ENCODE data around the gene ZSCAN4.

The ZSCAN4 gene

DNA sequence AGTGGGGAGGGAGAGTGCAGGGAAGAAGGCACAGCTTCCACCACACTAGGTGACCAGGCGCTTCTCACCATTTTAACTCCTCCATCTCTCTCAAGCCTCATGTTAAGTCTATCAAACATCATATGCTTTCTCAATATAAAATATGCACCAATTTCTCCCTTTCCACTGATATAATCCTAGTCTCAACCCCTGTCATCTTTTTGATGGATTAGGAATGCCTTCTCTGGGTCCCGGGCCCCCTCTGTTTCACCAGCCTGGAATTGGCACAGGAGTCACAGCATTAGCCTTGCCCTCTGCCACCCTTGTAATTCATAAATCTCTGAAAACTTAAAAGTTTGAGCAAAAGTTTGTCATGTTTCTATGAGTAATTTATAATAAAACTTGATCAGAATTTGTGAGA lies at the start of gene ZSCAN4:
ZSCAN4 (plus strand) TSS at position 301 of the 400 bp plus-strand sequence. CDS start 7,211 bp downstream, outside the sequence.
- DNase-seq (ENCODE audit: insufficient read length, low spot score) (no peak), FAIRE-seq (no peak)

GRCh38 chr19:57620673-57621348 lies 47.9 kb upstream of the ZSCAN4 start:
- FAIRE-seq, result no peak
- no peak for DNase-seq (ENCODE audit: insufficient read length, low spot score)

GRCh38 chr19:57623091-57623490 lies 45.6 kb upstream of the ZSCAN4 start:
- FAIRE-seq (no peak), DNase-seq (ENCODE audit: insufficient read length, low spot score) (no peak)

GRCh38 chr19:57632987-57633831 lies 35.5 kb upstream of the ZSCAN4 start, which contains the start of gene ZNF211:
Gene ZNF211, plus strand, starts transcription at chr19:57633168. Its CDS starts 179 bp downstream, at chr19:57633347.
- FAIRE-seq, result peak; percentile 89
- peak; percentile 93 for DNase-seq (ENCODE audit: insufficient read length, low spot score)

- DNase-seq (ENCODE audit: insufficient read length, low spot score) (no peak), FAIRE-seq (no peak)
Measured at GRCh38 chr19:57633832-57634131, 35.0 kb upstream of the ZSCAN4 start.

- FAIRE-seq (no peak), DNase-seq (ENCODE audit: insufficient read length, low spot score) (no peak)
Measured at GRCh38 chr19:57637379-57637778, 31.4 kb upstream of the ZSCAN4 start.

DNA sequence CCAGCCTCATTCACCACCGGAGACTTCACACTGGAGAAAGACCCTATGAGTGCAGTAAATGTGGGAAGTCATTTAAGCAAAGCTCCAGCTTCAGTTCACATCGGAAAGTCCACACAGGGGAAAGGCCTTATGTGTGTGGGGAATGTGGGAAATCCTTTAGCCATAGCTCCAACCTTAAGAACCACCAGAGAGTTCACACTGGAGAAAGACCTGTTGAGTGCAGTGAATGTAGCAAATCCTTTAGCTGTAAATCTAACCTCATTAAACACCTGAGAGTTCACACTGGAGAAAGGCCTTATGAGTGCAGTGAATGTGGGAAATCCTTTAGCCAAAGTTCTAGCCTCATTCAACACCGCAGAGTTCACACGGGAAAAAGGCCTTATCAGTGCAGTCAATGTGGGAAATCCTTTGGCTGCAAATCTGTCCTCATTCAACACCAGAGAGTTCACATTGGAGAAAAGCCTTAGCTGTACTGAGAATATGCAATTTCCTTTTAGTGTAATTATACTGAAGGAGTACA lies 27.0 kb upstream of the ZSCAN4 start:
- no peak for FAIRE-seq
- no peak for DNase-seq (ENCODE audit: insufficient read length, low spot score)

- DNase-seq (ENCODE audit: insufficient read length, low spot score), result no peak
- no peak for FAIRE-seq
Measured at GRCh38 chr19:57642396-57643046, 26.2 kb upstream of the ZSCAN4 start.

GRCh38 chr19:57643734-57644133 lies 25.0 kb upstream of the ZSCAN4 start:
- FAIRE-seq (no peak), DNase-seq (ENCODE audit: insufficient read length, low spot score) (no peak)

- FAIRE-seq, result no peak
- no peak for DNase-seq (ENCODE audit: insufficient read length, low spot score)
Measured at GRCh38 chr19:57648331-57649003, 20.3 kb upstream of the ZSCAN4 start.

DNA sequence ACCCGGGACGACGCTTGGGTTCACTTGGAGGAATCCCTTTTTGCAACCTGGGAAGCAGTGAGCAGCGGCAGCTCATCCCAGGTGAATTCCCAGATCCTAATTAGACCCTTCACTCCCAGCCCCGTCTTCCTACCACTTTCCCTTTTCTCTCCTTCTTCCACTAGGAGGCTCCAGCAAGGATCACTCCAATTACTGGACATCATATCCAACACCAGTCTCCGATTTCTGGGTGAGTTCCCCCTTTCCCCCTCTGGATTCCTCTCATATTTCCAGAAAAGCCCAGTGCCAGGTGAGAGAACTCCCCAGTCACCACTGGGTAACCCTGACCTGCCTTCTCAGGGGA lies 17.1 kb upstream of the ZSCAN4 start:
- FAIRE-seq (no peak), DNase-seq (ENCODE audit: insufficient read length, low spot score) (no peak)

DNA sequence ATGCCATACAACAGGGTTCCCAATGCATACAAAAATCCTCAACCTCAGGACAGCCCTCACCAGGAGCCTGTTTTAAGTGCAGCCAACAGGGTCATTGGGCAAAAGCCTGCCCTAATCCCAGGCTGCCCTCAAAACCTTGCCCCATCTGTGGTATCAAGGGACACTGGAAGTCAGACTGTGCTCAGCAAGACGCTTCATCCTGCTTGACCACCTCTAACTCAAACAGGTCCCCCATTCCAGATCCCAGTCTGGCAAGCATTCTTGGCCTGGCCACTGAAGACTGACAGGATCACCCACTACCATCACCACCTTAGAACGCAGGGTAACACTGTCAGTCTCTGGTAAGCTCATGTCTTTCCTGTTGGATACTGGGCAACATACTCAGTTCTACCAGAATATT lies 15.0 kb upstream of the ZSCAN4 start:
- FAIRE-seq (no peak), DNase-seq (ENCODE audit: insufficient read length, low spot score) (no peak)

DNA sequence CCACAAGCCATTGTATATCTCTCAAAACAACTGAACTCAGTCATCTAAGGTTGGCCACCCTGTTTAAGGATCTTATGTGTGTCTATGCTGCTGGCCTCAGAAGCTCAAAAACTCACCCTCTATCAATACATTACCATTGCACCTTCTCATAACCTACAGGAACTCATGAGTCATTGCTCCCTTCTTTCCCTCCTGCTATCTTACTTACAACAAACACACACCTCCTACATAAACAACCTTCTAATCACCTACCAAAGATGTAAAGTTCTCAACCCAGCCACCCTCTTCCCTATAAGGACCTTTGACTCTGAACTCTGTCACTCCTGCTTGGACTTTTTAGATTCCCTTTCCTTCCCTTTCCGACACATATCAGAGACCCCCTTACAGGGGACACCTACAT lies 13.3 kb upstream of the ZSCAN4 start:
- no peak for DNase-seq (ENCODE audit: insufficient read length, low spot score)
- FAIRE-seq, result no peak

GRCh38 chr19:57656346-57656745 lies 12.4 kb upstream of the ZSCAN4 start:
- no peak for FAIRE-seq
- DNase-seq (ENCODE audit: insufficient read length, low spot score), result no peak

DNA sequence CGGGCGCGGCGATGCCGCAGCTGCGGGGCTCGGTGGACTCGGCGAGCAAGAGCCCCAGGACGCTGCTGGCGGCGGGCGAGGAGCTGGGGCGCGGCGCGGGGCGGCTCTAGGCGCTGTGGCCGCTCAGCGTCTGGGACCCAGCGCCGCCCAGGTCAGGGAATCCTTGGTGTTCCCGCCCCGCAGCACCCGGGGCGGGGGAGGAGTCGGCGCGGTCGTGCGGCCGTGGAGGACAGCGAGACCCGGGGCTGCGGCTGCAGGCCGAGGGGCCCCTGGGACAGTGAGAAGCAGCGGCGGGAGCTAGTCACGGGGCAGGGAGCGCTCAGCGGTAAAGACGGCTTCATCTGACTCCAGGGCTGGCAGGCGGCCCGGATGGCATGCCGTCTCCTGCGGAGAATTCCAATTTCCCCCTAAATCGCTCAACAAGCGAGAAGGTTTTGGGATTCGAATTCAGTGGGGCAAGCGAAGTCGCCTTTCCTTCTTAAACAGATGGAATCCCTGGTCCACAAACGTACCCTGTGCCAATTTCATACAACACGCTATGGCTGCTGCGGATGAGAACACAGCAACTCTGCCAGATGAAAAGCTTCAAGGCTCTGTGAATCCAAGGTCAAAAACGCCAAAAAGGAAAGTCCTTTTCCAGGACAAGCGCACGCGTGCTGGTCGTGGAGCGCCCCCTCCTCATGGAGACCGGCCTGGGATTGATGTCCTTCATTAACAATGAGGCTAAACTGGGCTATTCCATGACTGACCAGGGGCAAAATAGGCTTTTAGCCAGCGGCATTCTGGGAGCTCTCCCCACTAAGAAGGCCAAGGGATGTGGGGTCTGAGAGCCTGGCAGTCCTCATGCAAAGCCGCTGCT lies 4.2 kb upstream of the ZSCAN4 start:
- FAIRE-seq (peak; percentile 93), DNase-seq (ENCODE audit: insufficient read length, low spot score) (peak; percentile 55)

GRCh38 chr19:57665261-57665806 lies 3.4 kb upstream of the ZSCAN4 start:
- DNase-seq (ENCODE audit: insufficient read length, low spot score) (no peak), FAIRE-seq (no peak)

- no peak for FAIRE-seq
- no peak for DNase-seq (ENCODE audit: insufficient read length, low spot score)
Measured at GRCh38 chr19:57667228-57667627, 1.5 kb upstream of the ZSCAN4 start.

- DNase-seq (ENCODE audit: insufficient read length, low spot score), result no peak
- no peak for FAIRE-seq
Measured at GRCh38 chr19:57671124-57671895, 2.6 kb downstream of the ZSCAN4 start.

DNA sequence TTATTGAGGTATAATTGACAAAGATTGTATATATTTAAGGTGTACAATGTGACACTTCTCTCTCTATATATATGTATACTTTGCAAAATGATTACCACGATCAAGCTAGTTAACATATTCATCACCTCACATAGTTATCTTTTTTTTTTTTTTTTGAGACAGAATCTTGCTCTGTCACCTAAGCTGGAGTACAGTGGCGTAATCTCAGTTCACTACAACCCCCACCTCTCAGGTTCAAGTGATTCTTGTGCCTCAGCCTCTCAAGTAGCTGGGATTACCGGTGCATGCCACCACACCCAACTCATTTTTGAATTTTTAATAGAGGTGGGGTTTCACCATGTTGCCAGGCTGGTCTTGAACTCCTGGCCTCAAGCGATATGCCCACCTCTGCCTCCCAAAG lies 3.7 kb downstream of the ZSCAN4 start:
- no peak for DNase-seq (ENCODE audit: insufficient read length, low spot score)
- FAIRE-seq, result no peak

All from HTR-8/SVneo (cell line).